HL-60 (cell line): ENCODE data around the gene C17orf50.

Experiments used
- DNase-seq, 2 experiments: peaks; one replicate each; pipeline ENCODE4 v3.0.0-alpha.2; 2010 to 2020; ENCODE audit warnings: low read depth in 1 of 2, low spot score in 1 of 2
- H3K27ac ChIP-seq: fragments of 250-450 bp; sonication (Bioruptor Pico); replicated peaks from 2 replicates; pipeline ENCODE4 v1.5.1; 2020; ENCODE audit warnings: mild to moderate bottlenecking, moderate library complexity
- H3K27me3 ChIP-seq: fragments of 250-450 bp; sonication (Bioruptor Pico); 2 replicates; pipeline ENCODE4 v1.5.1; 2021; ENCODE audit warnings: mild to moderate bottlenecking, moderate library complexity; ENCODE audit not compliant: insufficient read depth, poor library complexity, severe bottlenecking
- H3K4me3 ChIP-seq: replicated peaks from 2 replicates; pipeline ENCODE4 v1.5.1; 2011; ENCODE audit warnings: mild to moderate bottlenecking, control low read depth, low read length; ENCODE audit not compliant: insufficient read depth
- GABPA ChIP-seq: IDR thresholded peaks from 2 replicates; pipeline ENCODE4 v1.6.1; 2012; ENCODE audit warnings: low read depth
- POLR2AphosphoS5 ChIP-seq: IDR thresholded peaks from 2 replicates; pipeline ENCODE4 v1.6.1; 2012; ENCODE audit warnings: low read depth
- SPI1 ChIP-seq: IDR thresholded peaks from 2 replicates; pipeline ENCODE4 v1.6.1; 2012; ENCODE audit warnings: low read depth, mild to moderate bottlenecking, borderline replicate concordance
- TF ChIP-seq, protein P1 (sequence below): IDR thresholded peaks from 2 replicates; pipeline ENCODE4 v1.6.1; 2012; ENCODE audit warnings: low read depth; ENCODE audit not compliant: insufficient replicate concordance
- TF ChIP-seq, protein P2 (sequence below): IDR thresholded peaks from one replicate; pipeline ENCODE4 v1.5.1; 2011; ENCODE audit warnings: low read length, control low read depth, inconsistent platforms; ENCODE audit not compliant: insufficient read depth

C17orf50 gene

DNA sequence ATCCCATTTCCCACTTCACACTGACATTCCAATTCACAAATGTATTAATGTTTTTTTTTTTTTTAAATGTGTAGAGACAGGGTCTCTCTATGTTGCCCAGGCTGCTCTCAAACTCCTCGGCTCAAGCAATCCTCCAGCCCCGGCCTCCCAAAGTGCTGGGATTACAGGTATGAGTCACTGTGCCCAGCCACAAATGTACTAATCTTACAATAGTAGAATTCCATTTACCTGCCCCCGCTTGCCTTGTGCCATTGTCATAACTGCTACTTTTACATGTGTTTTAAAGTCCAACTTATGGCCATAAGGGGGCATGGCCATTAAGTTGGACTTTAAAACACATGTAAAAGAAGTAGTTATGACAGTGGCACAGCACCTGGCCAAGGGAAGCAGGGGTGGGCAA, 30.2 kb downstream of the C17orf50 start:
- Histone ChIP-seq H3K4me3 (no peak overlapping the region), H3K27me3 (peaks cover 30% of the 10 kb centered on the region), H3K27ac (no peak overlapping the region)
- DNase-seq, result no peak
- no peak for TF ChIP-seq SPI1
- TF ChIP-seq, protein P1, sequence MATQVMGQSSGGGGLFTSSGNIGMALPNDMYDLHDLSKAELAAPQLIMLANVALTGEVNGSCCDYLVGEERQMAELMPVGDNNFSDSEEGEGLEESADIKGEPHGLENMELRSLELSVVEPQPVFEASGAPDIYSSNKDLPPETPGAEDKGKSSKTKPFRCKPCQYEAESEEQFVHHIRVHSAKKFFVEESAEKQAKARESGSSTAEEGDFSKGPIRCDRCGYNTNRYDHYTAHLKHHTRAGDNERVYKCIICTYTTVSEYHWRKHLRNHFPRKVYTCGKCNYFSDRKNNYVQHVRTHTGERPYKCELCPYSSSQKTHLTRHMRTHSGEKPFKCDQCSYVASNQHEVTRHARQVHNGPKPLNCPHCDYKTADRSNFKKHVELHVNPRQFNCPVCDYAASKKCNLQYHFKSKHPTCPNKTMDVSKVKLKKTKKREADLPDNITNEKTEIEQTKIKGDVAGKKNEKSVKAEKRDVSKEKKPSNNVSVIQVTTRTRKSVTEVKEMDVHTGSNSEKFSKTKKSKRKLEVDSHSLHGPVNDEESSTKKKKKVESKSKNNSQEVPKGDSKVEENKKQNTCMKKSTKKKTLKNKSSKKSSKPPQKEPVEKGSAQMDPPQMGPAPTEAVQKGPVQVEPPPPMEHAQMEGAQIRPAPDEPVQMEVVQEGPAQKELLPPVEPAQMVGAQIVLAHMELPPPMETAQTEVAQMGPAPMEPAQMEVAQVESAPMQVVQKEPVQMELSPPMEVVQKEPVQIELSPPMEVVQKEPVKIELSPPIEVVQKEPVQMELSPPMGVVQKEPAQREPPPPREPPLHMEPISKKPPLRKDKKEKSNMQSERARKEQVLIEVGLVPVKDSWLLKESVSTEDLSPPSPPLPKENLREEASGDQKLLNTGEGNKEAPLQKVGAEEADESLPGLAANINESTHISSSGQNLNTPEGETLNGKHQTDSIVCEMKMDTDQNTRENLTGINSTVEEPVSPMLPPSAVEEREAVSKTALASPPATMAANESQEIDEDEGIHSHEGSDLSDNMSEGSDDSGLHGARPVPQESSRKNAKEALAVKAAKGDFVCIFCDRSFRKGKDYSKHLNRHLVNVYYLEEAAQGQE, result no peak
- no peak for TF ChIP-seq GABPA
- TF ChIP-seq, protein P2, sequence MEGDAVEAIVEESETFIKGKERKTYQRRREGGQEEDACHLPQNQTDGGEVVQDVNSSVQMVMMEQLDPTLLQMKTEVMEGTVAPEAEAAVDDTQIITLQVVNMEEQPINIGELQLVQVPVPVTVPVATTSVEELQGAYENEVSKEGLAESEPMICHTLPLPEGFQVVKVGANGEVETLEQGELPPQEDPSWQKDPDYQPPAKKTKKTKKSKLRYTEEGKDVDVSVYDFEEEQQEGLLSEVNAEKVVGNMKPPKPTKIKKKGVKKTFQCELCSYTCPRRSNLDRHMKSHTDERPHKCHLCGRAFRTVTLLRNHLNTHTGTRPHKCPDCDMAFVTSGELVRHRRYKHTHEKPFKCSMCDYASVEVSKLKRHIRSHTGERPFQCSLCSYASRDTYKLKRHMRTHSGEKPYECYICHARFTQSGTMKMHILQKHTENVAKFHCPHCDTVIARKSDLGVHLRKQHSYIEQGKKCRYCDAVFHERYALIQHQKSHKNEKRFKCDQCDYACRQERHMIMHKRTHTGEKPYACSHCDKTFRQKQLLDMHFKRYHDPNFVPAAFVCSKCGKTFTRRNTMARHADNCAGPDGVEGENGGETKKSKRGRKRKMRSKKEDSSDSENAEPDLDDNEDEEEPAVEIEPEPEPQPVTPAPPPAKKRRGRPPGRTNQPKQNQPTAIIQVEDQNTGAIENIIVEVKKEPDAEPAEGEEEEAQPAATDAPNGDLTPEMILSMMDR, result no peak
- TF ChIP-seq POLR2AphosphoS5, result no peak

DNA sequence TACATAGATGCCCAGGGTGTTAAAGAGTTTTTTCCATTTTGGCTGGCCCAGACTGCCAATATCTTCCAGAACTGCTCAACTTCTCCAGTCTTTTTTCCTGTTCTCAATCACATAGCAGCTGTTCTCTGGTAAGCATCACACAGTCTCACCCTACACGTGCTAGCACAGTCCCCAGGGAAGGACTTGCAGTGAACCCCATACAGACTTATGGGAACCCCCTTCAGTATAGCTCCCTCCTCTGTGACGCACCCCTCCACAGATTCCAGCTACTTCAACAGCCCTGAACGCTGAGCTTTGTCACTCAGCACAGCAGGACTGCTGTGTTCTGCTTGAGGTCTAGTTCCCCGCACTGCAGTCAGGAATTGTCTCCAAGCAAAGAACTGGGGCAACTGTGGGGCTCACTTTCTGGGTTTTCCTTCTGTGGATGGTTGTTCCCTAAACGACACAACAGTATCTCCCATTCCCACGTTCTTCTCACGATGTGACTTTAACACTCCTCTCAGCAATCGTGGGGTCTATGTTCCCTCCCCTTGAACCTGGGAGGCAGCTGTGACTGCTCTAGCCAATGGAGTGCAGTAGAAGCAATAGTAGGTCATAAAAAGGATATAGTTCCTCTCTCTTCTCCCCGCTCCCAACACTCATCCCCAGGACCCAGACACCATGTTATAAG, 31.1 kb downstream of the C17orf50 start:
- H3K27ac ChIP-seq, result no peak overlapping the region
- no peak overlapping the region for H3K4me3 ChIP-seq
- peaks cover 36% of the 10 kb centered on the region for H3K27me3 ChIP-seq
- TF ChIP-seq POLR2AphosphoS5, result no peak
- TF ChIP-seq, protein P2, result no peak
- TF ChIP-seq, protein P1, result no peak
- no peak for TF ChIP-seq GABPA
- no peak for TF ChIP-seq SPI1
- no peak for DNase-seq

DNA sequence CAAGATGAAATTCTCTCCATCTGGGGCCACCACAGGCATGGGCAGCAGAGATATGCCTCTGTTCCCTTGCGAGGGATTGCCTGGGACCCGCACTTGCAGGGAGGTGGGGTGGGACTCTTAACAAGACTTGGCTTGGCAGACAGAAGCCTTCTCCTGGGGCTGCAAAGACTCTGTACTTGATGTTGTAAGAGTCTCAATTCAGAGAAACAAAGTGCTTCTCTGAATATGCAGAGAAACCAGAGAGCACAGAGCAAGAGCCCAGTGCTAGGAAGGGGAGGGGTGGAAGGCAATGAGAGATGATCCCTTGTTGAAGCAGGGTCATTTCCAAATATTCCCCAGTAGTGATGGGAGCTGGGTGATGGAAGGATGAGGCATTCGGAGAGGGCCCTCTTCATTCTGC, 32.6 kb downstream of the C17orf50 start:
- no peak for DNase-seq
- Histone ChIP-seq H3K27me3 (peaks cover 41% of the 10 kb centered on the region), H3K4me3 (no peak overlapping the region), H3K27ac (no peak overlapping the region)
- no peak for TF ChIP-seq GABPA
- no peak for TF ChIP-seq POLR2AphosphoS5
- no peak for TF ChIP-seq SPI1
- TF ChIP-seq, protein P1, result no peak
- TF ChIP-seq, protein P2, result no peak
